Measurements from ENCODE around the gene GAN.

GRCh38 chr16:81390840-81391239 lies 76.1 kb downstream of the GAN start:
- TF ChIP-seq RUNX3 (IDR thresholded peaks at IDR 0.05; ENCODE audit: low read length) = no peak
- TF ChIP-seq WRNIP1 (IDR thresholded peaks at IDR 0.05; ENCODE audit: borderline replicate concordance, low read depth, low read length) = no peak
